NCI-H2029 treated with DMSO at 0.1 percent for 48 hours (cell line): ENCODE measurements around the gene ABHD16A.

Source experiments
- DNase-seq: peaks from one replicate; lab custom pipeline; 2025; lab: John Stamatoyannopoulos, UW

The ABHD16A gene

GRCh38 chr6:31662124-31662723 lies 40.9 kb downstream of the ABHD16A start:
- no peak for DNase-seq

DNA sequence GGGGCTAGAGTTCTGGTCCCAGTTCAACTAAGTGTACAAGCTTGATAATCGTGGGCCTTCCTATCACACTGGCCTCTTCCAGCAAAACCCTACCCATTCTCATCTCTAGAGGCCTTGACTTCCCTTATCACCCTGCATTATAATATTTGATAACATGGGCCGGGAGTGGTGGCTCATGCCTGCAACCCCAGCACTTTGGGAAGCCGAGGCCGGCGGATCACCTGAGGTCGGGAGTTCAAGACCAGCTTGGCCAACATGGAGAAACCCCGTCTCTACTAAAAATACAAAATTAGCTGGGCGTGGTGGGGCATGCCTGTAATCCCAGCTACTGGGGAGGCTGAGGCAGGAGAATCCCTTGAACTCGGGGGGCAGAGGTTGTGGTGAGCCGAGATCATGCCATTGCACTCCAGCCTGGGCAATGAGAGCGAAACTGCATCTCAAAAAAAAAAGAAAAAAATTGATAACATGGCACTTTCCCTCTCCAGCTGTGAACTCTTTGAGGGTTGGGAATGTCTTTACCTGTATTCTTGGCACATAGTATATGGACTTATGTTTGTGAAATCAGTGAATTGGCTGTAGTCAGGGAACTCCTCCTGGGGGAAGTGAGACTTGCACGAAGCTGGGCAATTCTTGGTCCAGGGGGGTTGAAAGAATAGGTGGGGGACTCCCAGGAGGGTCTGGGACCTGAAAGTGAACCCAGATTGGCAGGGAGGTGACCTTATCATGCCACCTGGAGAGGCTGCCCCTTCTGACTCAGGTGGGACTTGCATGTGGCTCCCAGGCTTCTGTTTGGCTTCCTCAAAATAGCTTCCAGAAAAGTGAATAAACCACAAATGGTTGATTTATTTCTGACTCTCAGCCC lies 41.6 kb downstream of the ABHD16A start:
- no peak for DNase-seq

GRCh38 chr6:31660381-31661261 lies 42.5 kb downstream of the ABHD16A start, which contains the start of gene C6orf47:
Gene C6orf47 (minus strand): TSS chr6:31660778. CDS start chr6:31659947, 831 bp downstream.
- peak; percentile 26 for DNase-seq

DNA sequence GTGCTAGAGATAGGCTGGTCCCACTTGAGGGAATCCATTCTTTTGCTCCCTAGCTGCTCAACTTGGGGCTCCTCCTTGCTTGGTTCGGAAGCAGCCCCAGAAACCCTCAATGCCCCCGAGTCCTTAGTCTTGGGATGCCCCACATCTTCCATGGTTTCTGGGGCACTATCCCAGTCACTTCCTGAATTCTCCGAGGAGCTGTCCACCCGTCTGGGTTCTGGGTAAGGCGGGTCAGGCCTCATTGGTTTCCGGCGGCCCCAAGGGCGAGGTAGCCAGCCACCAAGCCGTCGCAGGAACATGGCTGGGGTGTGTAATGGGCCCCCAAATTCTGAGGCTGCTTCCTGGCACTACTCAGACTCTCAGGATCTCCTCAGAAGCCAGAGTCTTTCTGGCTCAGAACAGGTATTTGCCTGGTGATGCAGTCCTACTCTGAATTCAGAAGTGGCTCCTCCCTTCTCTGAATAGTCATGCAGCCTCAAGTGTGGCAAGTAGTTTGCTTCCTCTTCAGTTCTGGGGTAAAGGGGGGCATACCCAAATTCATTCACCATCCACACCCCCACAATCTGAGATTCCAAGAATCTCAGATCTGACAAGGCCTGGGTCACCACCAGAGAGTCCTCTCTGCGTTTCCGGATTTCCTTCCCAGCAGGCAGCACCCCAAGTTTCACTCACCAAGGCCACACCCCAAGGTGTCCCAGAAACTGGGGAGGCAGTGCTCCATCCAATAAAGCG lies 43.3 kb downstream of the ABHD16A start:
- DNase-seq = no peak

- DNase-seq = no peak
These were observed 44.0 kb downstream of the ABHD16A start for GRCh38 chr6:31658983-31659648.

- no peak for DNase-seq
These were observed 44.9 kb downstream of the ABHD16A start for GRCh38 chr6:31658158-31658688.

DNA sequence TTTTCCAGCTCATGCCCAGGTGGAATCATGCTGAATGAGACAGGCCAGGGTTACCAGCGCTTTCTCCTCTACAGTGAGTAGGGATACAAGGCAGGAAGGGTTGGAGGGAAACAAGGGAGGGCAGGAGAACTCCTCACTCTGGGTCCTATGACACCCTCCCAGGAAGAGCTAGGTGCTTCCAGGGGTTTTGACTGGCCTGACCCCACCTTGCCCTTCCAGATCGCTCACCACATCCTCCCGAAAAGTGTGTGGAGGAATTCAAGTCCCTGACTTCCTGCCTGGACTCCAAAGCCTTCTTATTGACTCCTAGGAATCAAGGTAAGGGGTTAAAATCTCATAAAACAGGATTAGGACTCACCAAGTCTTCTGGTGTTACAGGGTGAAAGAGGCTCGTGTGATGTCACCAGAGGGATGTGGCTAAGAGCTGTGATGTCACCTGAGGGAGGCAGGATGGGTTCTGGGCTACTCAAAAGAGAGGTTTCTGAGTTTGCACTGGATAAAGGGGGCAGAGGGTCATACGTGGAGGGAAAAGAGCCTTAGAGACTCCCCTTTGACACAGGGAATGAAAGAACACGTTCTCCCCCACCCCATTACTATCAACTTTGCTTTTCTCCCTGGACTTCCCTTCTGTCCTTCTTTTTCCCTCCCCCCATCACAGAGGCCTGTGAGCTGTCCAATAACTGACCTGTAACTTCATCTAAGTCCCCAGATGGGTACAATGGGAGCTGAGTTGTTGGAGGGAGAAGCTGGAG lies 45.5 kb downstream of the ABHD16A start:
- DNase-seq = no peak

DNA sequence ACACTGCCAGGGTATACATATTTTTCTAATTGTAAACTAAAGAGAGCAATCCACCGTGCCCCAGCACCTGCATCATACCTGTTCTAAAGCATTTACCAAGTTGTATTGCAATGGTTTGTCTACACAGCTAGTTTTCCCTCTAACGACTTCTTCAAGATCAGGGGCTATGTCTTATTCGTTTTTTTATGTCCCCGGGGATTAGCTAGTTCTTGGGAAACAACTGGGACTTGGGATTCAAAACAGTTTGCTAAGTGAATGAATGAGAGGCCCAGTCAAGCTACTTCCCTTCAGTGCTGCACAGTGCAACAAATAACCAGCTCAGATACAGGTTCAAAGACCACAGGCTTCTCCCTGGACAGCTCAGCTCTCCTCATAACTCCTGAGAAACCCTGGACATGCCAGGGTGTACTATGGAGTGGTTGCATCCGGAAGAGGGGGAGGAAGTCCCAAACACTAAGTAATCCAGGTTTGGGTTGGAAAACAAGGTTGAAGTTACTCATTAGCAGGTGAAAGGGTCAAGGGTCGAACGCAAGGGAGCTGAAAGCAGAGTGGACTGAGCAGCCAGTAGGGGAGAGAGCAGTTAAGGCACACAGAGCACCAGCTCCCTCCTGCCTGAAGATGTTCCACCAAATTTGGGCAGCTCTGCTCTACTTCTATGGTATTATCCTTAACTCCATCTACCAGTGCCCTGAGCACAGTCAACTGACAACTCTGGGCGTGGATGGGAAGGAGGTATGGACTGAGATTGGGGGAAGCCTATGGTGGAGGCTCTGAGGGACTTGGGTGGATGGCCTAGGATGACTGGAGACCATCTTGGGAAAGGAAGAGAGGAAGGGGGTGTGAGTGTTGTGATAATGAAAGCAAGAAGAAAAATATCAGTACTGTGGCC lies 47.5 kb downstream of the ABHD16A start, which contains the start of gene APOM:
Gene APOM (plus strand): TSS at position 546 of the 889 bp plus-strand sequence. CDS start 73 bp downstream, at position 619.
- no peak for DNase-seq

GRCh38 chr6:31654574-31655348 lies 48.4 kb downstream of the ABHD16A start:
- DNase-seq = no peak

DNA sequence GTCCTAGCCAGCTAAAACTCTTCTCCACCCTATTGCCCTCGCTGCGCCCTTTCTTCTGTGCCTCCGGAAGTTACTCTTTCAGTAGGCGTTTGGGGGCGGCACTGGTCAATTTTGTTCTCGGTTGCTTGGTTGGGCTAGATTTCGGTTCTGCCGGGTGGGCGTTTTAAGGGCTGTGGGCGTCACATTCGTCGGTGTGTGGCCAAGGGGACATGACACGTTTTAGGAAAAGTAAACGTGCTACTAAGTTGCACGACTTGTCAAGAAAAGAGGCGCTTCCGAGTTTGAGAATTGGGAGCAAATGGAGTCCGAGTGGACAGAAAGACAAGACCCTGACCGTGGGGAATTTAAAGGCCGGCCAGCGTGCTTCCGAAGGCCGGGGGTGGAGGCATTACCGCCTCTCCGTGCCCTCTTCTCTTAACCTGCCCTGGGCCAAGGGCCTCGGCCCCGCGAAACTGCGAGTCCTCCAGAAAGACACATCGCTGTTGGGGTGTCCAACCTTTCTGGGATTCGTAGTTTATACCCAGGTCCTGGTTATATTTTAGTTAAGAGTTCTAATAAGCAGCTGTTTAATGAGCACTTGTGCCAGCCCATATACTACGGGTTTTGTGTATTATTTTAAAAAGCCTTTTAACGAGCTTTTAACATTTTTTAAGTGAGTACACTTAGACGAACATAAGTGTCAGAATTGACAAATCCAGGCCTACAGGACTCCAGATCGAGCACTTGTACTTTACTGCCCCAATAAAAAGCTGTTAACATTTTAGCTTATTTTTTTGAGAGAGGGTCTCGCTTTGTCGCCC lies 50.0 kb downstream of the ABHD16A start:
- no peak for DNase-seq

DNA sequence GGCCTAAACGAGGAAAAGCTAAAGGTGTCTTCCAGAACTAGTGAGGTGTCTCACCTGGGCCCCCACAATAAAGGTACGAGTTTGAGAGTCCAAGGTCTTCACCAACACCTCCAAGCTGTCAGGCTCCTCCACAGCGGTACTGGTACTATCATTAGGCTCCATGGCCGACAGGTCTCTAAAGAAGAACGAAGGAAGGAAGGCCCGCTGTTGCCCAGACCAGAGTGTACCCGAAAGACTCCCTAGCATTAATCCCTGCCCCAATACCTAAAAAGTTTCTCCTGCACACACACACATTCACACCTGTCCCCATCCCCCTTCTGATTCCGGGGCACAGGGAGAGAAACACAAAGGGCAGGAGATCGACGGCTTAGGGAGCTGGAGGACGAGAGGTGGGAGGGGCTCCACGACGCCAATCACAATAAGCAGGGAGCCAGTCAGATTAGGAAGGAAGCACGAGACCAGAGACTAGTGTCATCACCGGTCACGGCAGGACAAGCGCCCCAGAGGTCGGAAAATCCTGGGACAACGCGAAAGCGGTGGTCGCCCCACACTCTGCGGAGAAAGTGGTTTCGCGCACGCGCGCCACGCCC lies 51.4 kb downstream of the ABHD16A start:
- DNase-seq = peak; percentile 74

DNA sequence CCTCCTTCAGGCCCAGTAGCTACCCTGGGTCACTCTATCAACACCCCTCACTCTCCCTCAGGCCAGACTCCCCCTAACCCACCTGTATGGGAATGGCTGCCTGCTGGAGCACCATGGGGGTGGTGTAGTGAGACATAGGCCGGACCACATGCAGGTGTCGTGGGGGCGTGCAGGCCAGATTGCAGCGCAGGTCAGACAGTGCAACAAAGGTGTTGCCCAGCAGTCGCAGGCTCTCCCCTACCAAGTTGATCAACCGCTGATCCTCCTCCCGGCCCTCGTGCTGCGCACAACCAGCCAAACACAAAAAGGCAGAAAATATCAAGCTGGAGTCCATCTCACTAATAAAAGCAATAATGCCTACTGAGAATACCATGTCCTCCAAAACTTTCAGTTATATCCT lies 57.8 kb downstream of the ABHD16A start:
- DNase-seq = no peak

DNA sequence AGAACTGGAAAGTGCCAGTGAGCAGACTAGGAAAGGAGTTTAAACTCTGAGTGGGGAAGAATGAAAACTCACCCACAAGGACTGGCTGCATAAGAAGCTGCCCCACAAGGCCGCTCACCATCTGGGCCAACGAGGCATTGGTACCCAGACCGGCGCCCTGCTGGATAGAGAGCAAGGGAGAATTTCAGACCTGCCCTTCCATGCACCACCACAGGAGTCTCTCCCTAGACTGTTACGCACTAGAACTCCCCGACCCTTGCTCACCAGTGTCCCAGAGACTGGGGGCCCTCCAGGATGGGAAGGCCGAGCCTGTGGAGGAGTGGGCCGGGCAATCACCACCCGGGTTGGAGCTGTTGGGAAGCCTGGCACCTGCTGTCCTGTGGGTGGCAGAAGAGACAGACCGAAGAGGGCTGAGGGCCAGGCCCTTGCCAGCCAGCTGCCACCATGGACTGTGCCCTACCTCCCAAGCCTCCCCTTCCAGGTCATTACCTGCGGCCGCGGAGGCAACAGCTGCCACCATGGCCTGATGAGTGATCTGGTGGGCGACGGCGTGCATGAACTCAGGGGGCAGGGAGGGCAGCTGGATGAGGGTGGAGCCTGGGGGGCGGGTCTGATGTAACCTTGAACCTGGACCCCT lies 59.2 kb downstream of the ABHD16A start:
- no peak for DNase-seq

DNA sequence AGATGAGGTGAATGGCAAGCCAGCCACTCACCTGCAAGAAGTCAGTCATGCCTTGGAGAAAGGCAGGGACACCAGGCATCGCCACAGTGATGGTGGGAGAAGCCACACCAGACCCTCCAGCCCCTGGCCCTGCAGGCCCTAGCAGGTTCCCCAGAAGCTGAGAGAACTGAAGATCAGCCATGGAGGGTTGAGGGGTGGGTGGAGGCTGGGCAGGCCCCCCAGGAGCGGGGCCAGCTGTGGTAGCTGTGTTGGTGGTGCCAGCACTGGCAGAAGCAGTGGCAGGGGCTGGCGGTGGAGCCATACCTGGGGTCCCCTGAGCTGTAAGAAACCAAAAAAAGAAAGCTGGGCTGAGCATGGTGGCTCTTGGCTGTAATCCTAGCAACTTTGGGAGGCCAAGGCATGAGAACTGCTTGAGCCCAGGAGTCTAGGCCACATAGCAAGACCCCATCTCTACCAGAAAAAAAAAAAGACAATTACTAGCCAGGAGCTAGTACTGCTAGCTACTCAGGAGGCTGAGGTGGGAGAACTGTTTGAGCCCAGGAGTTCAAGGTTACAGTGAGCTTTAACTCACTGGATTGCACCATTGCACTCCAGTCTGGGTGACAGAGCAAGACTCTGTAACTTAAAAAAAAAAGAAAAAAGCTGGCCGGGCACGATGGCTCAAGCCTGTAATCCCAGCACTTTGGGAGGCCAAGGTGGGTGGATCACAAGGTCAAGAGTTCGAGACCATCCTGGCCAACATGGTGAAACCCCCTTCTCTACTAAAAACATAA lies 60.1 kb downstream of the ABHD16A start:
- no peak for DNase-seq

DNA sequence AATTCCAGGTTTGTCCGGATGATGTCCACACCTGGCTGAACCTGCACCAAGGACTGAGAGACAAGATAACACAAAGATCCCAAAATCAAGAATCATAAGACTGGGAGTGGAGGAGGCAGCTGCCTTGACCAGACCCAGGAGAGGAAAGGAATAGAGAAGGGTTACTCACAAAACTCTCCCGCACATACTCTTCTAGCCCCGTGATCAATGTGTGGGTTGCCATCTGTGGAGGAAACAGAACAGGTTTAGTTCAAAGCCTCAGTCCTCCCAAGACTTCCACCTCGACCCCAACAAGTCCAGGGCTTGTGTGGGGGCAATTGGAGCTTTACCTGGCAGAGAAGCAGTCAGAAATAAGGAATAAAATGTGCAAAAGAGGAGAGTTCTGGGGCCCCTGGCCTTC lies 61.8 kb downstream of the ABHD16A start:
- no peak for DNase-seq

- DNase-seq = no peak
These were observed 62.5 kb downstream of the ABHD16A start for GRCh38 chr6:31640612-31641011.
